Measurements from ENCODE around the gene TMEM14C. TPM values are rescaled to one million over a fixed set of nuclear protein-coding genes. Genes with fewer than 3 reads are reported as not detected.

The TMEM14C gene
- 61.8 and 99.2 TPM in 2 replicates for total RNA-seq

DNA sequence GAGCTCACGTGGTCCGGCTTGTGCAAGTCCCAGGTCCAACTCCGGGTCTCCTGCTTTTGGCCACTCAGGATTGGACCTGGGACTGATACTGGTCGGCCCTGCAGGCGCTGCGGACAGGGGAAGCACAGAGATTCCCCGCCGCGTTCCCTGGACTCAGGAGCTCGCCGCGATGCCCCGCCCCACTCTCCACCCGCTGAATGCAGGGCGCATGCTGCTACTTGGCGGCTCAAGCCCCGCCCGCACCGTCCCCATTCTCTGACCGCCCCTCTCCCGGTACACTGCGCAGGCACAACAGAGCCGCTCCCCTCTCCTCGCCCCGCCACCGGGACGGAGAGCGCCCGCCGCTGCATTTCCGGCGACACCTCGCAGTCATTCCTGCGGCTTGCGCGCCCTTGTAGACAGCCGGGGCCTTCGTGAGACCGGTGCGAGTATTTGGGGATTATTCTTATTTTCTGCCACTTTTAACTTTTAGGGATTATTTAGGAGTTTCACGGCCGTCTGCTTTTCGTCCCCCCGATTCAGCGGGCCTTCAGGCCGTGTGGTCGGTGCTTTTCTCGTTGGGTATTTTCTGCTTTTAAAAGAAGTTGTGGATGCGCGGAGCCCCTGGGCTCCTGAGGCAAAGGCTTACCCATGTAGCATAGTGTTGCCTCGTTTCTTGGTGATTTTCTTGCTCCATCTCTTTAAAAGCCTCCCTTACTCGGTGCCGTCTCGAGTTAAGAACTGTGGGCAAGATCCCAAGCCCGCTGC is at the start of gene TMEM14C:
Gene TMEM14C, plus strand, starts transcription at position 251 of the 747 bp plus-strand sequence. CDS start 1,544 bp downstream, outside the sequence.
- peak; percentile 94 for DNase-seq (ENCODE audit: low read depth, low spot score)

DNA sequence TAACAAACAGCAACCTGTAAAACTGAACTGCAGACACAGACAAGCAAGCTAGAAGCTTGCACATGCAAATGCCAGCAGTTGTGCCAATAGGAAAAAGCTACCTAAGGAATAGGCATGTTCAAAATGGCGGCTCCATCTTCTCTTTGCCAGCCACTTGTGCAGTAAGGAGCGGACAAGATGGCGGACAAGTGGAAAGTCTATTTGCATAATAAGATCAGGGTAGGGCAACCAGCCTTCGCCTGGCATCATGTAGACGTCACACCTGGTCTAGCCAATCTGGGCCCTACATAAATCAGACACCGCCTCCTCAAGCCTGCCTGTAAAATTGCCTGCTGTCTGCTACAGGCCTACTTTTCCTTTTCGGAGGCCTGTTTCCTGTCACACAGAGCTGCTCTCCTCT is 46.5 kb upstream of the TMEM14C start:
- DNase-seq (ENCODE audit: low read depth, low spot score), result no peak

DNA sequence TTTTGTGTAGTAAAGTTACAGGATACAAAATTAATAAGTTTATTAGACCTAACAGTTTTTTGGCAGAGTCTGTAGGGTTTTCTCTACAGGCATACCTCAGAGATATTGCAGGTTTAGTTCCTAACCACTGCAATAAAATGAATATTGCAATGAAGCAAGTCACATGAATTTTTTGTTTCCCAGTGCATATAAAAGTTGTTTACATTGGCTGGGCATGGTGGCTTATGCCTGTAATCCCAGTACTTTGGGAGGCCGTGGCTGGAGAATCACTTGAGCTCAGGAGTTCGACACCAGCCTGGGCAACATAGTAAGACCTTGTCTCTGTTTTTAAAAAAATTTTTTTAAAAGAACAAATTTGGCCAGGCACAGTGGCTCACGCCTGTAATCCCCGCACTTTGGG is 44.4 kb upstream of the TMEM14C start:
- DNase-seq (ENCODE audit: low read depth, low spot score), result no peak

DNA sequence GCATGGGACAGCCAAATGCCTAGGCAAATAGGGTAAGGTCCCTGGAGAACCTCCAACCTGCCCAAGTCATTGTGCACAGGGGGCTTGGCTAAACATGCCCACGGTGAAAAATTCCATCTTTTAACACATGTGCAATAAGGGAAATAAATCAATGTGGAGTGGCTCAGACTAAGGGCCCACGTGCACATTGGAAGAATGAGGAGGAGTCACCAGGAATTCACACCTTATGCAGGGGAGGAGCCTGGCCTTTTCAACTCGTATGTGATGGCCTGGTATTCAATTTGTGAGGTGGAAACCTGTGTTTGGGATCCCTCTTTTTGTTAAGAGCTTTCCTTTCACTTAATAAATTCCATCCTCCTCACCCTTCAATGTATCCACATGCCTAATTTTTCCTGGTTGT is 41.1 kb upstream of the TMEM14C start:
- no peak for DNase-seq (ENCODE audit: low read depth, low spot score)

DNA sequence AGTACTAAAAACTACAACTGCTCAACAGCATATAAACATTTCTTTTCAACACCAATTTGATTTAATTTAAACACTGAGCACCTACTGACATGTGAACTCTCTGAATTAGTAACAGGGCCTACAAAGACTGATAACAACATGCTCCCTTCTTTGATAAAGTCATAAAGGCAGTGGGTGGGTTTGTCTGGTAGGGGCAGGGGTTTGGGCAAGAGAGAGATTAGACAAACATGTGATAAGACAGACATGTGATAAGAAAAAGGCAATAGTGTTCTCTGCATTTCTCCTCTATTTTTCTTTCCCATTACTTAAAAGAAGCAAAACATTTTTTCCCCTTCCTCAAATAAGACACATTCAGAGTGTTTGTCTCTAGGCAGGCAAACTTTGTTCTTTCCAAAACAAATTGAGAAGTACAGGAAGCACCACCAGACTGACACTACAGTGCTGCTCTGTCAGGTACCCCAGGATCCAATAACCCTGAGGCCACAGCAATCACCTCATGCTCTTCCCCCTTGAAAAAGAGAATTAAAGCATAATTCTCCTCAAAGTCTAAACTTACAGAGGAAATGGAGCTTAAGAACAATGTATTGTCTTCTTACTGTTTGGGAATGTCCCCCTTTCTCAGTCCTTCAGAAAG is 40.4 kb upstream of the TMEM14C start:
- DNase-seq (ENCODE audit: low read depth, low spot score), result no peak

DNA sequence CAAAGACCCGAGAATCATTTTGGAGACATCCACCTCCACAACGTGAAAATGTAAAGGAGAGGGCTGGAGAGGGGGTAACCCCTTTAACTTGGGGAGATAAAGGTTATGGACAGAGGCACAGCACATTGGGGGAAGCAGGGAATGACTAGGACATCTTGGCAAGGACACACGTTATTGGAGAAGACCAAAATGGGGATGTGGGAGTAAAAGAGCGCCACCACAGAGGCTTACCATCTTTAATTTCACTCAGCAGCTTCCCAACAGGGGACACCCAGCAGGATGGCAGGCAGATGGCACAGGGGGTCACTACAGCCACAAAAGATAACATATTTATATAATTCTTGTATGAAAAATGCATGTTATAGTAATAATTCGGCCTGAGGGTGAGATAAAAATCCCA is 38.3 kb upstream of the TMEM14C start:
- no peak for DNase-seq (ENCODE audit: low read depth, low spot score)

DNA sequence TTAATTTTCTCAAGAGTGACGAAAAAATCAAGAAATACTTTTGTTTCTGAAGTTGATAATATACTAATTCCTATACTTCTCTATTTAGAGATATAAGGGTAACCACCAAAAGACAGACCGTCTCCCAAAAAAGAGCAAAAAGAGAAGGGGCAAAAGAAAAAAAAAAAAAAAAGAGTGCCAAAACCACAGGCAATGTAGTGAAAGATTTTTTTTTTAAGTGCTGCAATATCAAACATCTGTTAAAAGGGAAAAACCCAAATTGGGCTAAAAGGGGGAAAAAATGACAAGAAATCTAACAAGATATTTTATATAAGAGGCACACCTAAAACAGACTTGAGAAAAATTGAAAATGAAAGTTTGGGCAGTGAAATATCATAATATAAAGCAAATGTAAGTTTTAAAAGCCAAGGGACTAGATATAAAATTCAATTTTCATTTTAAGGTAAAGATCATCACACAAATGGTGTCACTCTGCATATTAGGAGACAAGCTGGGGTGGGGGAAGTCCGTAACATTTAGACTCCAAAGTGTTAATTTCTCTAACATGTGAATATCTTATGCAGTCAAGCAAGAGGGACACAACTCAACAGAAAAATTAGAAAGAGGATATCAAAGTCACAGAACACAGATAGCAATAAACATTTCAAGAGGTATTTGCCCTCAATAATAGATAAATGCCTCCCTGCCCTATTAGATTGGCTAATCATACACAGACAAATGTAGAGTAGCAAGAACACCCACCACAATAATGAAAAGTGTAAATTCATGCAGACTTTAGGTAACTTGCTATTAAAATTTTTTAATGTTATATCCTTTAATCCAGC is 37.6 kb upstream of the TMEM14C start:
- DNase-seq (ENCODE audit: low read depth, low spot score), result no peak

DNA sequence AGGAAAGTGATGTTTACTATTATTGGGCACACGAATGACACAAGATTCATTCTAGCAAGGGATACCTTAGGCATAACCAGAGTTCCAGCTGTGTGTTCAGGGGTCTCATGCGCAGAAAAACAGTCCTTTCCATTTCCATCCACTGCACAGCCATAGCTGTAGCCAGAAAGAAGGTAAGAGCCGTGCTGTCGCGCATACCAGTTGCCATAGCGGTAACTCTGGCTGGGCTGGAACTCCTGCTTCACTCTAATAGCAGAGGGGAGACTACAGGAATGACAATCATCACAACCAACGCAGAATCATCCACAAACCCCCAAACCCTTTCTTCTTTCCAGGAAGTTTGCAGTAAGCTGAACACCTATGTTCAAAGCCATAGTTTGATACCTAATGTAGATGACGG is 36.0 kb upstream of the TMEM14C start:
- DNase-seq (ENCODE audit: low read depth, low spot score), result no peak

DNA sequence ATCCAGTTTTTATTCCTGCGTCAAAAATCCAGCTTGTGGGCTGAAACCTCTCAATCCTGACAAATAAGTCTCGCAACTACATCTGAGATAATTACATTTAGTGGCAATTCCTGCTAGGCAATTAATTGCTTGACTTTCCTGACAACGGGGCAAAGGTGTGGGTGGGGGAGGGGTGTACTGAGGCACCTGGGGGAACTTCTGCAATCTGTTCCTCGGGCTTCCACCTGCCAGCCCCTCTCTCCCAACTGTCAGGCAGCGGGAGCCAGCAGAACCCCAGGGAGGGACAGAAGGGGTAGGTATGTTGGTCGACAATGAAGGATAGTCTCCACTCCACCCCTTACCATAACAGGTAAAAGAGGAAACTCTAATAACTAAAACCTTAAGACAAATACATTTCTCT is 35.3 kb upstream of the TMEM14C start:
- no peak for DNase-seq (ENCODE audit: low read depth, low spot score)

DNA sequence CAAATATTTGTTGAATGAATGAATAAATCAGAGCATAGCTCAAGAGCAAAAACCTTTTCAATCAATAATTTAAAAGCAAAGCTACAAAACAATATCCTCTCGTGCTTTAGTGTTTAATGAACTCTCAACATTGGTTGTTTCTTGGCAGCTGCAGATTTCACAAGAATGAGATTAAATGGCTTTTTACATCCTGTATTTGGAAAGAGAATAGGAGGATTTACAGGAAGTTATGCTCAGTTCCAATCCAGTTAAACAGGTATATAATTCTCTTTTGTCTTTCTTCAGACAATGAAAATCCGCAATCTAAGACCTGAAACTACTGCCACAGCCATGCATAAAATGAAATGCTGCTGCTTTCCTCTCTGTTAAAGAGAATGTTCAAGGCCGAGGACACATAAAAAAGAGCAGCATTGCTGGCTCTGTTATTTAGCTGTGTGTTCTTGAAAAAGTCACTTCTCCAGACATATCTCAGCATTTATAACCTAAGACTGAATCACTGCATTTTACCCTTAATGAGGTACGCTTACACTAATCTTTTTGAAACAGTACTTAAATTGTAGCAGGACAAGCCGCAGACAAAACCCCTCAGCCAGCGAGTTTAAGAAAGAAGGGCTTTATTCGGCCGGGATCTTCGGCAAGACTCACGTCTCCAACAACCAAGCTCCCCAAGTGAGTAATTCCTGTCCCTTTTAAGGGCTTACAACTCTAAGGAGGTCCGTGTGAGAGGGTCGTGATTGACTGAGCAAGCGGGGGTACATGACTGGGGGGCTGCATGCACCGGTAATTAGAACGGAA is 32.0 kb upstream of the TMEM14C start:
- DNase-seq (ENCODE audit: low read depth, low spot score), result no peak

DNA sequence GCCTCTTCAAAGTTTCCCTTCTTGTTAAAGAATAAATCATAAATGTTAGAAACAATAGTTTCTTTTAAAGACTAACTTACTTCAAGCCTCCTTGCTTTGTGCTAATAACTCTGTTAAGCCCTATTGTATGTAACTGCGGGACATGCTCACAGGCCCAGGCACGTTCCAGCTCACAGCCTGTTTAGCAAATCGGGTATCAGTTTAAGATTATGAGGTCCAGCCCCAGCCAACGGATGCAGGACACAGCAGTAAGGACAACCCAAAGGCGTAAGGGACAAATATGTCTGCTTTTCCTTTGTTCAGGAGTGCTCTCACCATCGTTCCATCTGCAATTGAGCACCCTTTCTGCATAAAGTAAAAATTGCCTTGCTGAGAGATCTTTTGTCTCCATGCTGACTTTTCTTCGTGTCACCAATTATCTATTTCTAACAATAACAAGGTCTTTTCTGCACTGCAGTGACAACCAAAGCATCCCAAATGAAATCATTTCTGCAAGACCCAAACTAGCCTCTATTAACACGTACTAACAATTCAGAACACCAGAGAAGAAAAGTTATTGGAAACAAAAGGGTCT is 29.8 kb upstream of the TMEM14C start:
- DNase-seq (ENCODE audit: low read depth, low spot score), result no peak

DNA sequence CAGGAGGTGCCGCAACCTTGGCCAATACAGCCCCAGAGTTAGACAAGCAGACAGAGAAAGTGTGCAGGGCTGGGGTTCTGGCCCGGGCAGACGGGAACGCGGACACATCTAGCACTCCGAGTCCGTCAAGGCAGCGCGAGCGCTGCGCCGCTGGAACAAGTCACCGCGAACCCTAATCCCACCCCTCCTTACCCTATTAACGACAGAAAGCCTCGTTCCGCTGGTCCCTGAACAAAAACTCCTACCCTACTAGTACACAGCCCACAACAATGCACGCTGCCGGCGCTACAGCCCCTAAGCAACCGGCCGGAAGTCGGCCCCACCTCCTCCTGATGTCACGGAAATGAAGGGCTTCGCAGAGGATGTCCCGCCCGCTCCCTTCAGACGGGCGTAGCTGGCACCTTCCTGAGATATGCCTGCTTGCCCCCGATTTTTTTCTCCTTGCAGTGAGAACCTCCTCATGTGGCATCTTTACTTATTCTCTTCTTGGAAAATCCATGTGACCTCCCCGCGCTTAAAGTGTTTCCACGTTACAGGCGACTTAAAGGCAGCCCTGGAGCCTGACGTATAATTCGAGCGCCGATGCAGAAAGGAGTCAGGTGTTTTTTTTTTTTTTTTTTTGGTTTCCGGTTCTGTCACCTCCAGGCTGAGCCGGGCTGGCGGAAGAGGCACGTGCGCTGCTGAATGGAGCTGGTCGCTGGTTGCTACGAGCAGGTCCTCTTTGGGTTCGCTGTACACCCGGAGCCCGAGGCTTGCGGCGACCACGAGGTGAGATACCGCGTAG is 28.4 kb upstream of the TMEM14C start, which contains the start of the genes C6orf52 and PAK1IP1:
Gene C6orf52, minus strand, starts transcription at position 315 of the 784 bp plus-strand sequence. CDS start 7,066 bp downstream, outside the sequence.
Gene PAK1IP1, plus strand, starts transcription at position 671 of the 784 bp plus-strand sequence. Its CDS starts 14 bp downstream, at position 685.
- peak; percentile 75 for DNase-seq (ENCODE audit: low read depth, low spot score)

DNA sequence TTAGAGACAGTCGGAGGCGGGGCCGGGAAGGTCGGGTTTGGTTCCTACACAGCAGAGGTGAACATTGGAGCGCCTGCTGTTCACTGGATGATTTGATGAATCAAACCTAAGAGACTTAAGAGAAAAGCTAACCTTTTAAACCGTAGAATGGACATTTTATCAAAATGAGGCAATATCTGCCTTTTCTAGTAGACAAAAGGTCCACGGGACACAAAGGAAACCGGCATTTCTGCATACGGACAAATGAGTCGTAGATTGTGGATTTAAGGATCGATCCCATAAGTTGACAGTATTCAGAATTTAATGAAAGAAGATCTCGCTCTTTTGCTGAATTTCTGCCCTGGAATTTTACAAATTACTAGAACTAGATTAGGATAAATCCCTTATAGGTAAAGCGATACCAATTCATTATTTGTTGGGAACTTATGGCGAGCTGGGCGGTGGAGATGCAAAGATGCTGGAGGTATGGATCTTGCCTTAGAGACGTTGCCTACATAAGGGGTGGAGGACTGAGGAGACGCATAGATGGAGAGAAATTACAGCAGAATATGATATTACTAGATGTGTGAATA is 27.7 kb upstream of the TMEM14C start:
- DNase-seq (ENCODE audit: low read depth, low spot score), result no peak

DNA sequence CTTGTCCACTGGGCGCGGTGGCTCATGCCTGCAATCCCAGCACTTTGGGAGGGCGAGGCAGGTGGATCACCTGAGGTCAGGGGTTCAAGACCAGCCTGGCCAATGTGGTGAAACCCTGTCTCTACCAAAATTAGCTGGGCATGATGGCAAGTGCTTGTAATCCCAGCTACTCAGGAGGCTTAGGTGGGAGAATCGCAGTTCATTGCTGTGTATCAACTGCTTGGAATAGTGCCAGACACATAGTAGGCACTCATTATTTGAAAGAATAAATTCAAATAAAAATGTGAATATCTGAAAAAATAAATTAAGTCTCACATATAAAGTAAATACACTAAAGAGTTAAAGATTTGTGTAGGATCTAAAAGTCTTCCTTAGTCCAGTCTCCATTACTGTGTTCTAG is 26.2 kb upstream of the TMEM14C start:
- DNase-seq (ENCODE audit: low read depth, low spot score), result no peak

DNA sequence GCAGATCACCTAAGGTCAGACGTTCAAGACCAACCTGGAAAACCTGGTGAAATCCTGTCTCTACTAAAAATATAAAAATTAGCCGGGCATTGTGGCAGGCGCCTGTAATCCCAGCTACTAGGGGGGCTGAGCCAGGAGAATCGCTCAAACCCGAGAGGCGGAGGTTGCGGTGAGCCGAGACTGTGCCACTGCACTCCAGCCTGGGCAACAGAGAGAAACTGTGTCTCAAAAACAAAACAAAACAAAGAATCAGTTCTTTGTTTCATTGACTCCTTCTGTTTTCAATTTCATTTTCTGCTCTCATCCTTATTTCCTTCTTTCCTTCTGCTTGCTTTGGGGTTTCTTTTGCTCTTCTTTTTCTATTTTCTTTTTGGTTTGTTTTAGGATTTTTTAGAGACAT is 8.9 kb upstream of the TMEM14C start:
- no peak for DNase-seq (ENCODE audit: low read depth, low spot score)

DNA sequence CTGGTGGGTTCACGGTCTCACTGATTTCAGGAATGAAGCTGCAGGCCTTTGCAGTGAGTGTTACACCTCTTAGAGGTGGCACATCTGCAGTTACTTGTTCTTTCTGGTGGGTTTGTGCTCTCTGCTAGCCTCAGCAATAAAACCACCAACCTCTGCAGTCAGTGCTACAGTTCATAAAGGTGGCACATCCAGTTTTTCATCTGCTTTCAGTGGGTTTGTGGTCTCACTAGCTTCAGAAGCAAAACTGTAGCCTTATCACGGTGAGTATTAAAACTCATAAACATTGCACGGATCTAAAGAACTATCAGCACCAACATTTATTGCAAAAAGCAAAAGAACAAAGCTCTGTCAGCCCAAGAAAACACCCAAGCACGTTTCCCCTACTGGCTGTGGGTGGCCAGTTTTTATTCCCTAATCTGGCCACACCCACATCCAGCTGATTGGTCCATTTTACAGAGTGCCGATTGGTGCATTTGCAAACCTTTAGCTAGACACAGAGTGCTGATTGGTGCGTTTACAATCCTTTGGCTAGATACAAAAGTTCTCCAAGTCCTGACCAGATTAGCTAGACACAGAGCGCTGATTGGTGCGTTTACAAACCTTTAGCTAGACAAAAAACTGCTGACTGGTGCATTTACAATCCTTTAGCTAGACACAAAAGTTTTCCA is 3.4 kb upstream of the TMEM14C start:
- no peak for DNase-seq (ENCODE audit: low read depth, low spot score)

DNA sequence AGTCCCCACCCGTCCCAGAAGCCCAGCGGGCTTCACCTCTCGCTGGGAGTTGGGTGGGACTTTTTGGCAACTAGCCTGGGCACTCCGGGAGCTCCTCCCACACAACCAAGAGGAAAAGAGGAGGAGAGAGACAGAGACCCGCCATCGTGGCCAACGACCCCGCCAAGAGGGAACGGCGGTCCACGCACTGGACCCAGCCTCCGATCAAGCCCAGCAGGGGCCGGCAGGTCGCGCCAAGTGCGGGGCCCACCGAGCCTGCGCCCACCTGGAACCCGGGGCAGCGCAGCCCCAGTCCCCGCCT is 3.0 kb upstream of the TMEM14C start:
- no peak for DNase-seq (ENCODE audit: low read depth, low spot score)

DNA sequence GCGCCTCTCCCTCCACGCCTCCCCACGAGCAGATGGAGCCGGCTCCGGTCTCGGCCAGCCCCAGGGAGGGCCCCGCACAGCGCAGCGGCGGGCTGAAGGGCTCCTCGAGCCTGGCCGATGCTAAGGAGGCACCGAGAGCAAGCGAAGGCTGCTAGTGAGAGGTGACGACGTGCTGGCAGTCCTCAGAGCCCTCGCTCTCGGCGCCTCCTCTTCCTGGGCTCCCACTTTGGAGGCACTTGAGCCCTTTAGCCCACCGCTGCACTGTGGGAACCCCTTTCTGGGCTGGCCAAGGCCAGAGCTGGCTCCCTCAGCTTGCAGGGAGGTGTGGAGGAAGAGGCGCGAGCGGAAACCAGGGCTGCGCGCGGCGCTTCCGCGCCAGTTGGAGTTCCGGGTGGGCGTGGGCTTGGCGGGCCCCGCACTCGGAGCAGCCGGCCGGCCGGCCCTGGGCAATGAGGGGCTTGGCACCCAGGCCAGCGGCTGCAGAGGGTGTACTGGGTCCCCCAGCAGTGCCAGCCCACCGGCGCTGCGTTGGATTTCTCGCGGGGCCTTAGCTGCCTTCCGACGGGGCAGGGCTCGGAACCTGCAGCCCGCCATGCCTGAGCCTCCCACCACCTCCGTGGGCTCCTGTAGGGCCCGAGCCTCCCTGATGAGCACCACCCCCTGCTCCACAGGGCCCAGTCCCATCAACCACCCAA is 2.5 kb upstream of the TMEM14C start:
- no peak for DNase-seq (ENCODE audit: low read depth, low spot score)
